Vagina (tissue), 2 donors: ENCODE data around the gene PLXNA3.

ENCODE experiments used
- POLR2A ChIP-seq, 2 donors: fragments of 450-650 bp; IDR thresholded peaks; one replicate each; pipeline ENCODE4 v1.6.1; 2017; ENCODE audit warnings: antibody characterized with exemption in 2 of 2, mild to moderate bottlenecking in 2 of 2, moderate library complexity in 2 of 2
- TF ChIP-seq, protein P1 (sequence below), 3 experiments: fragments of 450-650 bp in 2 of 3; fragments of 200-600 bp in 1 of 3; sonication (generic) in 1 of 3; IDR thresholded peaks; one replicate each; pipeline ENCODE4 v1.5.1; 2017 to 2019; ENCODE audit warnings: antibody characterized with exemption in 3 of 3, mild to moderate bottlenecking in 2 of 3, moderate library complexity in 2 of 3

- no peak for TF ChIP-seq POLR2A (IDR thresholded peaks at IDR 0.05)
- TF ChIP-seq, protein P1, sequence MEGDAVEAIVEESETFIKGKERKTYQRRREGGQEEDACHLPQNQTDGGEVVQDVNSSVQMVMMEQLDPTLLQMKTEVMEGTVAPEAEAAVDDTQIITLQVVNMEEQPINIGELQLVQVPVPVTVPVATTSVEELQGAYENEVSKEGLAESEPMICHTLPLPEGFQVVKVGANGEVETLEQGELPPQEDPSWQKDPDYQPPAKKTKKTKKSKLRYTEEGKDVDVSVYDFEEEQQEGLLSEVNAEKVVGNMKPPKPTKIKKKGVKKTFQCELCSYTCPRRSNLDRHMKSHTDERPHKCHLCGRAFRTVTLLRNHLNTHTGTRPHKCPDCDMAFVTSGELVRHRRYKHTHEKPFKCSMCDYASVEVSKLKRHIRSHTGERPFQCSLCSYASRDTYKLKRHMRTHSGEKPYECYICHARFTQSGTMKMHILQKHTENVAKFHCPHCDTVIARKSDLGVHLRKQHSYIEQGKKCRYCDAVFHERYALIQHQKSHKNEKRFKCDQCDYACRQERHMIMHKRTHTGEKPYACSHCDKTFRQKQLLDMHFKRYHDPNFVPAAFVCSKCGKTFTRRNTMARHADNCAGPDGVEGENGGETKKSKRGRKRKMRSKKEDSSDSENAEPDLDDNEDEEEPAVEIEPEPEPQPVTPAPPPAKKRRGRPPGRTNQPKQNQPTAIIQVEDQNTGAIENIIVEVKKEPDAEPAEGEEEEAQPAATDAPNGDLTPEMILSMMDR (IDR thresholded peaks at IDR 0.05): no peak
These were observed 13.3 kb upstream of the PLXNA3 start for GRCh38 chrX:154444755-154445246.
